GM10248 (cell line): Measurements from ENCODE around the gene FBXW11.
"Not testable (repeated sequence)": the region's sequence is repeated elsewhere in the genome, so short reads cannot be mapped to it uniquely, and the experiment has no call there.

Experiments used
- CTCF ChIA-PET: fragments of 300-600 bp; sonication (Branson Sonifier 250); formaldehyde crosslinking; extraction: SDS; loops from one replicate; lab custom pipeline; 2021; ENCODE audit warnings: antibody characterized with exemption; lab: Yijun Ruan, JAX
- POLR2A ChIA-PET: fragments of 350-650 bp; sonication (Branson Sonifier 250); formaldehyde crosslinking; extraction: SDS; loops from one replicate; lab custom pipeline; 2020; ENCODE audit warnings: antibody characterized with exemption; lab: Yijun Ruan, JAX
- DNase-seq: peaks from one replicate; pipeline ENCODE4 v3.0.0; 2012; ENCODE audit errors: extremely low spot score
- CTCF ChIP-seq: IDR thresholded peaks from 2 replicates; pipeline ENCODE4 v1.5.1; 2012; ENCODE audit warnings: mild to moderate bottlenecking, low read depth; ENCODE audit errors: extremely low read depth, missing control alignments, control extremely low read depth

Gene FBXW11

GRCh38 chr5:171893290-171893886 is 113.0 kb downstream of the FBXW11 start:
- no peak for TF ChIP-seq CTCF
- DNase-seq = no peak
- POLR2A ChIA-PET = no interaction called here
- CTCF ChIA-PET = interaction anchor here (1.1 to 1.8 kb wide), 5 partner anchors 9 to 114 kb away, joined by 3 to 6 read pairs (median 4); no protein-coding TSS in a partner anchor

- TF ChIP-seq CTCF = no peak
- ChIA-PET POLR2A (no interaction called here), CTCF (interaction anchor here (1.8 kb wide), 1 partner anchor 11 kb away, joined by 6 read pairs; no protein-coding TSS in a partner anchor)
- no peak for DNase-seq
Observed at GRCh38 chr5:171891595-171891994, 114.8 kb downstream of the FBXW11 start.

- TF ChIP-seq CTCF = no peak
- POLR2A ChIA-PET = no interaction called here
- CTCF ChIA-PET = interaction anchor here (1.1 kb wide), 1 partner anchor 8 kb away, joined by 4 read pairs; no protein-coding TSS in a partner anchor
- DNase-seq = no peak
Observed at GRCh38 chr5:171891150-171891549, 115.3 kb downstream of the FBXW11 start.

GRCh38 chr5:171888051-171888481 is 118.4 kb downstream of the FBXW11 start:
- ChIA-PET POLR2A (no interaction called here), CTCF (interaction anchor here (1.3 to 1.6 kb wide), 2 partner anchors 12 to 18 kb away, joined by 4 read pairs; no protein-coding TSS in a partner anchor)
- DNase-seq = no peak
- TF ChIP-seq CTCF = no peak

GRCh38 chr5:171886037-171886436 is 120.4 kb downstream of the FBXW11 start:
- POLR2A ChIA-PET, CTCF ChIA-PET, DNase-seq: not testable (repeated sequence)

- ChIA-PET POLR2A (interaction anchor here (0.6 kb wide), 1 partner anchor 400 kb away, joined by 7 read pairs; no protein-coding TSS in a partner anchor), CTCF (interaction anchor here (0.9 to 3.1 kb wide), 8 partner anchors 10 to 177 kb away, joined by 3 to 15 read pairs (median 4); no protein-coding TSS in a partner anchor)
- no peak for DNase-seq
- TF ChIP-seq CTCF = no peak
Observed at GRCh38 chr5:171882118-171882517, 124.3 kb downstream of the FBXW11 start.

- ChIA-PET CTCF (interaction anchor here (1.3 to 1.5 kb wide), 2 partner anchors 34 to 38 kb away, joined by 3 to 4 read pairs; no protein-coding TSS in a partner anchor), POLR2A (no interaction called here)
- TF ChIP-seq CTCF = no peak
- DNase-seq = no peak
Observed at GRCh38 chr5:171874234-171874633, 132.2 kb downstream of the FBXW11 start.
